Measurements from ENCODE around the gene R3HDM2.

Gene R3HDM2

DNA sequence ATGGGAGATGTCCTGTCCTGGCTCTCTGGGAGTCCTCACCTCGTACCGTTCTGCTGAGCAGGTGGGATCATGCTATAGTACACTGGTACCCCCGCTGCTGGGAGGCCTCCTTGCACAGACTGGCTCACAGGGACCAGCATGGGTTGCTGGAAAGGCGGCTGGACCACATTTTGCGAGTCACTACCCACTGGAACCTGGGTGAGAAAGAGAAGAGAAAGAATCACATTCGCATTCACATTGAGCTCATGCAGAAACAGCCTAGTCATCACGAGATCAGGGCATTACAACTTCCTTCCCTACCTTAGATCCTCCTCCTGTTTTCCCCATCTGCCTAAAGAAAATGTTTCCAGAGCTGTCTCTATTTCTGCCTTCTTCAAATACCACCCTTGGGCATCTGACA, 162.6 kb downstream of the R3HDM2 start:
- DNase-seq (ENCODE audit: low read depth): no peak

DNA sequence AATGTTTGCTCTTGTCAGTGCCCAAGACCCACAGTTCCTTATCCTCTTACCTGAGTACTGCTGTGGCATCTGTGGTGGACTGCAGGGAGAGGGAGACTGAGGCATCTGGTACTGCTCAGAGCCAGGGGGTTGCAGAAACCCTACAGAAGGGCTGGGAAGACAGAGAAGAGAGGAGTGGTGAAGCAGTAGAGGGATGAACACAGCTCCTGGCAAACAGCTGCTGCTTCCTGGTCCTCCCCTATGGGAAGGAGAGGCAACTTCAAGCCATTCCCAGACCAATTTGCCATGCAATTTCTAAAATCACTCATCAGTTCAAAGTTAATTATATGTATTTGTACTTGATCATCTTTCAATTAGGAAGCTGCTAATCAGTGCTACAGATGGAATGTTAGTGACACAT, 164.2 kb downstream of the R3HDM2 start:
- DNase-seq (ENCODE audit: low read depth): no peak

DNA sequence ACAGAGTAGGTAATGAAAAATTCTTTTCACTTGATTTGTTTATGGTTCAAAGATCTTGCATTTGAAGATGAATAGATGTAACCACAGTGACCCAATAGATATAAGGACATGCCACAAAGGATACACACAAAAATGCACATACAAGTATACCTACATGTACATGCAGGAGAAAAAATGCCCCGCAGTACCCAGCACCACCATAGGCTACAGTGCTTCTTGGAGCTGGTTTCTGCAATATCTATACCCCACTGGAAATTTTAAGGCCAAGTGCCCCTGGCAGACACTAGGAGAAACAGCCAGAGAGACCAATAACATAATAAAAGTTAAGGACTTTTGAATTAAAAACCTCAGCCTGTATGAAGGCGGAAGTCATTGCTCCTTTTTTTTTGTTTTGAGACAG, 167.7 kb downstream of the R3HDM2 start:
- no peak for DNase-seq (ENCODE audit: low read depth)

DNA sequence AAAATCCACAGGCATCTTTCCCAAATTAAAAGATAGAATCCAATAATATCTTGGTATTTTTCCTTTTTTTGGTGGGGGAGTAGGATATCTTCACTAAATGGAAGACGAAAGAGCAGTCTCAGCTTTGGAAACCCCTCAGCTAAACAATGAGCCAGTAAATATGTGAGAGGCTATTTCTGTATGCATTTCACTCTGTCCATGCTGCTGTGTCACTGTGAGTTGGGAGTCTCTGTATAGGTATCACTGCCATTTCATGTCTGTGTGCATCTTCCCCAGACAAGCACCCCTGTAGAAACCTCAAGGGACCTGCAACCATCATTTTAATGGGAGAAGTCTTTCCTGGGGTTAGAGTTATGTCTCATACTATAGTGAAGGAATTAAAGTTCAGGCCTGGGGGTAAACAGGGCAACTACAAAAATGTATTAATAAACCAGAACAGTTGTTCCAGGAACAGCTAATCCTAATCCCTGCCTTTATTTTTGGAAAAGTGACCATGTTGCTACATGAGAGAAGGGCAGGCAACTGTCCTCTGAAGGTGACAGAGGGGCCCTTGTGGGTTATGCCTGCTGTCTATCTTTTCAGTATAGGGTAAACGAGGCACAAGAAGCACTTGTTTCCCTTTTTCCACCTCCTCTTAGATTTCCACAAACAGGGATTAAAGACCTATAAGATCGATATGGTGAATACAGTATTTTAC, 168.6 kb downstream of the R3HDM2 start:
- DNase-seq (ENCODE audit: low read depth): no peak

DNA sequence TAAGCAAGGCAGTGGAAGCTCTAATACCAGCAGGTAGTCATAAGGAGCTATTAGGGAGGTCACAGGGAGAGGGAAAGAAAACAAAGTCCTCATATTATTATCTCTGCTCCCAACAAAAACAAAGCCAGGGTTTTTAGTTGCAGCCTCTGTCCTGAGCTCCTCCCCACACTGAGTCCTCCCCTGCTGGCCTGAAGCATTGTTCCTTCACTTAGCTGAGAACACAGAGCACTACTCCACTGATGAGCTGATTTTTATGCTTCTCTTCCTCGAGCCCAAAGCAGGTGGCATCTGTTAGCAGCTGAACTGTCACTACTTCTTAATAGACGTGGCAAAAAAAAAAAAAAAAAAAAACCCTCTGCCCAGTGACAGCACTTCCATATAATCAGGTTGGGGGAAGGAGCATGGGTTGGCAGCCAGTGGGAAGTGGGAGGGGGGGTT, 169.4 kb downstream of the R3HDM2 start:
- no peak for DNase-seq (ENCODE audit: low read depth)

DNA sequence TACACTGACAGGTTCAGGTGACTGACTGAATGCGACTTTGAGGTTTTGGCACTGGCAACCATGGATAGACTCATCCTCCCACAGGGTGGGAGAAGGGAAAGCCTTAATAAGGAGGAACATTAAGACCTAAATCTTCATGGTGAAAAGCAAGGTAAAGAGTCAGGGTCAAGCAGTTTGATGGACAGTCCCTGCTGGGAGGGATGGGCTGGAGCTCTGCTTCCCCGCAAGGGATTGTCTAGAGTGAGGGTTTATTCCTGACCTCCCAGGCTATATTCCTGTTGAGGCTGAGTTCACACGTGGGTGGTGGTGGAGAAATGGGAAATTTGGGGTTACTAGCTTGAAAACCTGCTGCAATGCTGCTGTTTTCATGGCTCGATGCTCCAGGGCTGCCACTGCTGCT, 170.5 kb downstream of the R3HDM2 start:
- DNase-seq (ENCODE audit: low read depth): no peak

DNA sequence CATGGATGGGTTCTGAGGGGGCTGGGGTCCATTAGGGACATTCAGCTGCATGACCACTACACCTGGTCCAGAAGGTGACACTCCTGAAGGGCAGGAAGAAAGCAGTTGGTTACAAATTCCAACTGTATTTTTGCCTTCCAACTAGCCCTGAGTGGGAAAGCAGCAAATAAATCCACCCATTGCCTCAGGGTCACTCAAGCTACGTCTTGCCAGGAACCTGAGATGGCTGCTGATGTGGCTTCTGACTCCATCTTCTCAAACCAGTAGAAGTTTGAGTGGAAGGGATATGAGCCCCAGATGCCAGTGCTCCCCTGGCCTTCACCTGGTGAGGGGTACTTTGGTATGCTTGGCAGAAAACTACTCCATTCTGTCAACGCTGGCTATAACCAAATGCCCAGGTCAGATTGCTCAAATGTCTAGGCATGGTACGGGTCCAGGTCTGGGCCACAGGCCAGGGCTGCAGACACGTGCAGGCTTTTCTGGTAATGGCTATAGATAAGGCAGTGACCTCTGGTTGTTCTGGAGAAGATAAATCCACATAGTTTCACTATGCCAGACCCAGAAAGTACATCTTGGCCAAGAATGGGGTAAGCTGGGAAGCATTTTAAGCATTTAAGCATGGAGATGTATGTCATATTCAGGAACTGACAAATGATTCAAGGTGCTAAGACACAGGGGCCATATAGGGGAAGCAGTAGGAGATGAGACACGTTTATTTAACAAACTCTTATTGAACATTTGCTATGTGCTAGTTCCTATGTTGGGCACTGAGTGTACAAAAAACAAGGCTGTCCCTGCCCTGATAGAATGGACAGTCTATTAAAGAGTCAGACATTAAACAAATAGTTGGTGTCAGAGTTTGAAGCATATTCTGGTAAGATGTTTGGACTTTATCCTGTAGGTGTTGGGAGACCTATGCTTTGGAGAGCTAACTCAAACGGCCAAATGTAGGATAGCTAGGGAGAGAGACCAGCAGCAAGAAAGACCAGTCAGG, 171.6 kb downstream of the R3HDM2 start:
- no peak for DNase-seq (ENCODE audit: low read depth)

DNA sequence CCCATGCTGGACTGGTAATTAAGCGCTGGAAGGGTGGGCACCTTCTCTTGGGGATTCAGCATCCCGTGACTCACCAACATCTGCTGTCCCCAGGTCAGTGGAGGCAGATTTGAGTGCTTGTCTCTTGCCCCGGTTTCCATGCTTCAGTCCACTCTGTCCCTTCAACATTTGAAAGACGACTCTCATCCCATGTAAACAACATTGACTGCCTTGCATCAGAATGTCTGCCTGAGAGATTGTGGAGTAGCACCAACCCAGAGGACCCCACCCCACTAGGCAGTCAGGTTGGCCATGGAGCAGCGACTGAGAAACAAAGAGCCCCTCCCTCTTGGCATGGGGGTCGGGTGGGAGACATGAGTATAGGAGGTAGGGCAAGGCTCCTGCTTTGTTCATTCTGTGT, 174.9 kb downstream of the R3HDM2 start:
- no peak for DNase-seq (ENCODE audit: low read depth)

DNA sequence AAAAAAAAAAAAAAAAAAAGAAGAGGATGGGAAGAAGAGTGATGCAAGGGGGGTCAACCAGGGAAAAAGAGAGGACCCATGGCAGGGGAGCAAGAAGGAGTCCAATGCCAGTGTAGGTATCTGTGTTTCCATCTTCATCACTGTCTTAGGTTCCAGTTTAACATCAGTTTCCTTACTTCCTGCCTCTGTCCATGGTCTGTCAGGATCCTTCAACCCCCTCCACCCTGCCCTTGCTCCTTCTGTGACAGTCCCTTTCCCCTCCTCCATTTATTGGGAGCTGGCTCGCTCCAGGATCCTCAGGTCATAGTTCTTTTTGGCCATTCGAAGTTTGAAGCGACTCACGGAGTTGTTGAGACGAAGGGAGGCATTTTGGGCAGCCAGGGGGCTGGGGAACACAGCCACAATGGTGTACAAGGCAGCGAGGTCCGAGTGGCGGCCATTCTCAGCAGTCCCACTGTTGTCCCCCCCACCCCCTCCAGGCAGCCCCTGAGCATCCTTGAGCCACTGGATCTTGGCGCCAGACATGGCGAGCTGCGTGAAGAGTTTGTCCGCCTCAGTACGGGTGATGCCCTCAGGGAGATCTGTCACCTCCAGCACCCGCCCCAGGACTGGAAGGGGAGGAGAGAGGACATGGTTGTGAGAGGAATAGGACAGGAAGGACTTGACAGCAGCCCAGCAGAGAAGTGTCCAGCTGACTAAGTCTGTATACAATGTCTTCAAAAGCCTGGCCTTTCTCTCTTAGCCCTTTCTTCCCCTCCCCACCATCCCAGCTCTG, 176.2 kb downstream of the R3HDM2 start:
- no peak for DNase-seq (ENCODE audit: low read depth)

DNA sequence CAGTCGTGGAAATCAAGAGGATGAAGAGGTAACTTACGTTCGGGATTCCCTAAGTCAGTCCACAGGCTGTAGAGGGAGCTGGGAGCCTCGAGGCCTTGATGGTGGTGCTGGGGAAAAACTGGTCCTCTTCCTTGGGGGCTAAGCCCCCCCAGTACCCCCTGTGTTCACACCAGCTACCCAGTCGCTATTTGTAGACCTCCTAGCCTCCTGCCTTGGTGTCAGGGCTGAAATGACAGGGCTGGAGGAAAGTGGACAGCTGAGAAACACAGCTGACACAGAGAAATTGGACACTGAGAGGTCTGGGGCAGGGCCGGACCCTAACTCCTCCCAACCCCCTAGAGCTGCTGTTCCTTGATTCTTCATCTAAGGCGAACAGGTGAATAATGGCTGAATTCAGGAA, 179.9 kb downstream of the R3HDM2 start, which contains the start of gene STAC3:
TSS of gene STAC3 (minus strand) at position 232 of the 400 bp plus-strand sequence. CDS start 1,551 bp downstream, outside the sequence.
- DNase-seq (ENCODE audit: low read depth): no peak

DNA sequence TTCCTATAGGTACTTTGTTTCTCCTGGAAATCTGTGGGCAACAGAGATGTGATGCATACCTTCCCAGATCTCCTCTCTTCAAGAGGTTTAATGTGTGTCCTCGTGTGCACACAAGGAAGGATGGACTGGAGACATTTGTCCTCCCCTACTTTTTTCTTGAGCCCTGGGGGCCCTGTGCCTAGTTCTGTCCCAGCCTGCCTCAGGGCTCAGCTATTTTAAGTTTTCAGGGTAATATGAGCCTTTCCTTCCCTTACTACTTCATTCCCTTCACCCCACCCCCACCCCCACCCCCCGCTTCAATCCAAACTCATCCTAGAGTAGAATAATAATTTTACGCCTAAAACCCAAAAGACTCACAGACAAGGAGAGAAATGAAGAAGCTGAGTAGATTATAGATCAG, 180.3 kb downstream of the R3HDM2 start:
- DNase-seq (ENCODE audit: low read depth): no peak

DNA sequence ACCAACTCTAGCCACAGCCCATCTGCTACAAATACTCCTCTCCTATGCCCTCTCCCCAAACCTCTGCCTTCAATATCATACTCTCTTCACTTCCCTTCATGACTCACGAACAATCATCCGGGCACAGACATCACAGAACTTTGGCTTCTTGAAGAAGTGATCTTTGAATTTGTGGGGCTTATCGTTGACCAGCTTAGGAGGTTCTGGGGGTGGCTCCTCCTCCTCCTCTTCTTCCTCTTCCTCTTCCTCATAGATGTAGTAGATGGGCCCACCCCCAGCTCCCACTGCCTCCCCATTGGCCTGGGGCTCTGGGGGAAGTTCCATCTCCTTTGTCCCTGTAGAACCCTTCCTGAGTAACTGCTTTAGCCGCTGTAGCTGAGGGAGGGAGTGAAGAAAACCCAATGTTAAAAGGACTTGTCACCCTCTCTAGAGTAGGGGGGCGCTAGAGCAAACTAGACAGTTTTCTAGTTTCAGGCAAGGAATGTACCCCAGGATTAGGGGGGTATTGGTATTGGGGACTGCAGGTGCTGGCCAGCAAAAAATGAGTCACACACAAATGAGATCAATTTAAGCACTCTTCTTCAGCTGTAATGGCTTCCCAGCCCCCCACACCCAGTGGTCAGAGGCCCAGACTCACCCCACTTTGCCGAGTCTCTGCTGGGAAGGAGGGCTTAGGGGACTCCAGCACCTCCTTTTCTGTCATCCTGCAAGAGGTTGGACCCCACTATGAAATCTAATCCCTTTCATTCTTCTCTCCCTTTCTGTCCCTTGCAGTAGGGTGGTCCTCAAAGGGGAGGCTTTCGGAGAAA, 181.7 kb downstream of the R3HDM2 start:
- DNase-seq (ENCODE audit: low read depth): no peak

DNA sequence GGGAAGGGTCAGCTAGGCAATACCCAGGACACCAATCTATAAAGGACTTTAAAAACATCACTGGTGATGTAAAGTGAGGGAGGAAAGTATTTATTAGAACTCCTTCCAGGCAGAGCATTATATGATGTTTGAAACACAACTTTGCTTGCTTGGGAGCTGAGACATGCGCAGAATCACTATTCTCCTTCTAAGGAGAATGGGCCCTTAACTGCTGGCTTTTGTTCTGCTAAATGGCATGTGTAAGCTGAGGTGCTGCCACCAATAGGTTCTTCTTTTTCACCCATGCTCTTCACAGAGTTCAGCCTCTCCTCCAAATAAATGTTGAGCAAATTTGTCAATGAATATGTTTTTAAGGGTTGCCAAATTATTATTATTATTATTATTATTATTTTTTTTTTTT, 183.8 kb downstream of the R3HDM2 start:
- DNase-seq (ENCODE audit: low read depth): no peak

DNA sequence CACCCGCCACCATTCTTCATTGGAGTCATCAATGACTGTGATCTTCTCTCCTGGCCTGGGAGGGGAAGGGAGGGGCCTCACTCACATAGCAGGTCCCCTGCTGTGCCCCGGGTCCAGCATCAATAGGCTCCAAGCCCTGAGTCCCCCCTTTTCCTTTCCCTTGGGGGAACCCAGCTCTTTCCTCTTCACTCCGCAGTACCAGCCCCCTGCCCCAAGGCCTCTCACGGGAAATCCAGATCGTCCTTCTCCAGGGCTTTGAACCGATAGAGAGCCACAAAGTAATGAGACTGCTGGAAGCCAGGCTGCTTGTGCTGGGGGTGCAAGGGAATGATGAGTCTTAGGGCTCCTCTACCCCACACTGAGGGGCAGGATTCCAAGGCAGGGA, 186.5 kb downstream of the R3HDM2 start:
- DNase-seq (ENCODE audit: low read depth): no peak

DNA sequence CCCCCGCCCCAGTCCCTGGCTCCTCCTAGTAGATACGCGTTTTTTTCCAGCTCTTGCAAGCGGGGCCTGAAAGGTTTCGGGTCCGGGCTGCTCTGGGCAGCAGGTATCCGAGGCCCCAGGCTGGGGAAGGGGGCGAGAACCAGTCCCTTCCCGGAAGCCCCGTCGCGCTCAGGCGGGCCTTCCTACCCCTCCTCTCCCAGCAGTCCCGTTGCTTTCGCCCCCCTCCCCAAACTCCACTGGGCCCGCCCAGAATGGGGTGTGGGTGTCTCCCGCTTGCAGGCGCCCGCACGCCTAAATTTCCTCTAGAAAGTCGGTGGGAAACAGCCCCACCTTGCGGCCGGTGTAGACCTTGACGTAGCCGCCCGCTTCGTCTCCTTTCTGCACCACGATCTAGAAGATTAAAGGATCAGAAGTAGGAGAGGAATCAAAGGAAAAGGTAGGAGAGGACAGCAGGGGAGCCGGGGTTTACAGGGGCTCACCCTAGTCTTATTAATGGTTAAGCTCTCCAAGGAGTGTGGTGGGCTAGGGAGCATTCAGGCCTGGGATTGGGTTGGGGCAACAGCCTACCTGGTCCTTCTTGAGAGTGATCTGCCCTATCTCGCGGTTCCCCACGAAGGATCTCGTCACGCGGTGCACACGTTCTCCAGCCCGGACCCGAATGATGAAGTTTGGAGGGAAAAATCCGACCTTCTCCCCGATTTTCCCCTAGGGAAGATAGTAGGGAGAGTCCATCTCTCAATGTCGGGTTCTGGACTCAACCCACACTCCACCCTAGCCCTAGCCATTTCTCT, 187.1 kb downstream of the R3HDM2 start:
- DNase-seq (ENCODE audit: low read depth): peak; percentile 65

DNA sequence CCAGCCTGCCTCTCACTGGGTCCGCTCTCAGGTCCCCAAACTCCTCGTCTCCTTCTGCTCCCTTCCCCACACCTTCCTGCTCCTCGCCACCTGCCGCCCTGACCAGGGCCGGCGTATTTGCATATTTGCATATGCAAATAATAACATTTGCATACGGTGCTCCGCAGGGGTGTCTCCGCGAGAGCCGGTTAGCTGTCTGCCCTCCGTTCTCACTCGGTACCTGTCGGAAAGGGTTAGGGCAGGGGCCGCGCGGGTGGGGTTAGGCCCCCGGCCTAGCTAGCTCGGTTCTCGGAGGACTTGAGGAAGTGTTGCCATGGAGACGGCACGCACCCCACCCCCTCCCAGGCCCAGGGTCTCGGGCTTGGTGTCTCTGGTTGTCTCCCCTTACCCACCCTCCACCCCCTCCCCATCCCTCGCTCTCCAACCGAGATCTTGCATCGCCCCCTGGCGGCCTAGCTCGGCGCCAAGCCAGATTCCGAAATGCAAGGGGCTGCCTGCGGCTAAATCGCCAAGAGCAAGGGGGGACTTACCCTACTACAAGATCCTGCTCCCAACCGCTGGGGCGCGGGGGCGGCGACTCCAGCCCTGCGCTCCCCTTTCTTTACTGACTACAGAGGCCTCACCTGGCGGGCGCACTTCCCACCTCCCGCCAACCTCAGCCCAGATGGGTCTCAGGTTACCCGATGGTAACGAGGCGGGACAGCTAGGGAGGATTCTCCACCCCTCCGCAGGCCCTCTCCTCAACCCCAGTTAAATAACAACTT, 188.0 kb downstream of the R3HDM2 start:
- peak; percentile 47 for DNase-seq (ENCODE audit: low read depth)

DNA sequence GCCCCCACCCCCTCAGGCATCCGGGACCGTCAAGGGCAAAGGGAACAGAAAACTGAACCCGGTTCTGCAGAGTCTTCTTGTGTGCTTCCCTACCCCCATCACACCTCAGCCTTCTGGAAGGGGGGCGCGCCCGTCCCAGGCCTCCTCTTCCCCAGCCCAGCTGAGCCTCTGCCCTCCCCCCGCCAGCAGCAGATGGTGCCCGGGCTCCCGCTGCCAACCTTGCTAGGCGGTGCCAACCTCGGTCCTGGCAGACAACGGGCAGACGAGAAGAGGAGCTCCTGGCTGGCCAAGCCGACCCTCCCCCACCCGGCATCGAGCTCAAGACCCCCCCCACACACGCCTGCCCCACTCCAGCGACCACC, 188.5 kb downstream of the R3HDM2 start:
- DNase-seq (ENCODE audit: low read depth): no peak

DNA sequence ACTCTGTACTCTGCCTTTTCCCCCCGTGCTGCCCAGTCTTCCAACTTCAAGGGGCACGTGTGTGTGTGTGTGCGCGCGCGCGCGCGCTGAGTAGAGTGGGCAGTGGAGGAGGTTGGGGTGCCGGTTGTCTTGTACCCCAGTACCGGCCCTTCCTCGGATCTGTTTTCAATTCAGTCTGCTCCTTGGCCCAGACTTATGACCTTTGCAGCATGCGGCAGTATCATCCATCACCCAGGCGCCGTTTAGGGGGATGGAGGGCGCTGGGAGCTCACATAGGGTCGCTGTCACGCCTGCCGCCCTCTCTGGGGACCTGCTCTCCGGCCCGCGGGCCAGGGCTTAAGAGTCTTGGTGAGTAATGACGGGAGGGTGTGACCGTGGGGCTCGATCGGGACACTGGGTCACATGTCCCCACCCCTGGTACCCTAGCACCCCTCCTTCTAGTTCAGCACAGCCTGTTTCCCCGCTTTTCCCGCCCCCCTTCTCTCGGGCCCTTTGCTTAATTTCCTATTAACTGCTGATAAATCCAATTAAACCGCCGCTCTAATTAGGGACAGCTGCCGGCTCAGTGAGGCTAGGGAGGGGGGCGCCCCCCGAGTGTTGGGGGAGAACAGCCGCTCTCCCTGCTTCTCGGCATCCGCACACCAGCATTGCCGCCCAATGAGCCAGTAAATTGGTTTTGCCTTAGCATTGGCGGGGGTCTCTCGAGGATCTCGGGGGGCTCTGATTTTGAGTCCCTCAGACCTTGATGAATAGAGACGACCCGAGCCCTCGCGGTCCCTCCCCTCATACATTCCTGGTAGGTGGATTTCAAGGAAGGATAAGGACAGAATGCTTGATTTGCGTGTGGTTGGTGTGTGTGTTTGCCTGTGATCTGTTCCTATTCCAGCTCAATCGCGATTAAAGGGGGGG, 189.2 kb downstream of the R3HDM2 start:
- no peak for DNase-seq (ENCODE audit: low read depth)

DNA sequence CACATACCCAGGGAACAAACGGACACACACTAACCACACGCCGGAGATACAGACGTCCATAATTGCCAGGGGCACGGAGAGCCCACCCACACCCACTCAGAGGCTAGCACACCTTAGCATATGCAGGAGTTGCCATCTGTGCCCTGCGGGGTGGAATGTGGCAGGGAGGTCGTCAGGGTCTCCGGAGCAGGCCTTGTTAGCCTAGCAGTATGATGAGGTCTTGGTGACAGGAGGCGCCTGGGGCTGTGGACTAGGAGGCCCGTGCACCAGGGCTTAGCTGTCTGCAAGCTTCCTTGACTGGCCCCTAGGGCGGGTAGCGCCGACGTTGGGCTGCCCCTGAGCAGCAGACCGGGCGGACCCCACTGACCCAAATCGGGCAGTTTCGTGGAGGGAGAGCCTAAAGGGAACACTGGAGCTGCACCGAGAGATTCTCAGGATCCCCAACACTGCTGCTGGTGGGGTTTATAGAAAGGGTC, 189.9 kb downstream of the R3HDM2 start:
- peak; percentile 35 for DNase-seq (ENCODE audit: low read depth)

All from EH (cell line).